Loucy (cell line): ENCODE measurements around the gene FGD3.

Experiments
- H2AFZ ChIP-seq: fragments of 200-600 bp; sonication (generic); 2 replicates; pipeline ENCODE4 v1.6.0; 2016; ENCODE audit warnings: antibody characterized with exemption, mild to moderate bottlenecking, low read length, moderate library complexity
- H3F3A ChIP-seq: fragments of 200-600 bp; 2 replicates; pipeline ENCODE4 v1.6.0; 2016; ENCODE audit warnings: antibody characterized with exemption, low read depth, mild to moderate bottlenecking
- H3K27me3 ChIP-seq: fragments of 200-600 bp; sonication (generic); 2 replicates; pipeline ENCODE4 v1.6.1; 2014; ENCODE audit warnings: low read length, mild to moderate bottlenecking; ENCODE audit not compliant: insufficient read depth, poor library complexity, severe bottlenecking
- H3K36me3 ChIP-seq: fragments of 200-600 bp; sonication (generic); 2 replicates; pipeline ENCODE4 v1.6.1; 2016; ENCODE audit warnings: low read length; ENCODE audit not compliant: insufficient read depth
- H3K4me1 ChIP-seq: fragments of 200-600 bp; sonication (generic); 2 replicates; pipeline ENCODE4 v1.5.1; 2014; ENCODE audit warnings: low read length, mild to moderate bottlenecking; ENCODE audit not compliant: insufficient read depth, poor library complexity, severe bottlenecking
- H3K4me2 ChIP-seq: fragments of 200-600 bp; sonication (generic); 2 replicates; pipeline ENCODE4 v1.6.0; 2014; ENCODE audit warnings: antibody characterized with exemption, low read length, low read depth, mild to moderate bottlenecking; ENCODE audit not compliant: poor library complexity, severe bottlenecking
- H3K4me3 ChIP-seq: fragments of 200-600 bp; sonication (generic); 2 replicates; pipeline ENCODE4 v1.5.1; 2014; ENCODE audit warnings: low read length, mild to moderate bottlenecking, mixed read lengths; ENCODE audit not compliant: poor library complexity, severe bottlenecking
- H3K79me2 ChIP-seq: fragments of 200-600 bp; sonication (generic); 2 replicates; pipeline ENCODE4 v1.6.1; 2014; ENCODE audit warnings: low read length; ENCODE audit not compliant: insufficient read depth
- H3K9ac ChIP-seq: fragments of 200-600 bp; sonication (generic); 2 replicates; pipeline ENCODE4 v1.6.0; 2014; ENCODE audit warnings: mild to moderate bottlenecking, low read depth, low read length, moderate library complexity; ENCODE audit not compliant: poor library complexity, severe bottlenecking
- H3K9me2 ChIP-seq: fragments of 200-600 bp; sonication (generic); replicated peaks from 2 replicates; pipeline ENCODE4 v1.6.1; 2016; ENCODE audit warnings: low read depth, low read length, mixed read lengths
- H3K9me3 ChIP-seq: fragments of 200-600 bp; sonication (generic); 2 replicates; pipeline ENCODE4 v1.6.1; 2014; ENCODE audit warnings: mild to moderate bottlenecking, antibody characterized with exemption, low read length, low read depth; ENCODE audit not compliant: insufficient read depth
- H4K20me1 ChIP-seq: fragments of 200-600 bp; sonication (generic); 2 replicates; pipeline ENCODE4 v1.6.0; 2014; ENCODE audit warnings: antibody characterized with exemption, low read length, mild to moderate bottlenecking; ENCODE audit not compliant: insufficient read depth, poor library complexity, severe bottlenecking
- CTCF ChIP-seq: fragments of 200-600 bp; sonication (generic); conservative IDR thresholded peaks from 2 replicates; pipeline ENCODE4 v1.5.1; 2014; ENCODE audit warnings: mild to moderate bottlenecking, antibody characterized with exemption, low read length
- EZH2phosphoT487 ChIP-seq: fragments of 200-600 bp; IDR thresholded peaks from 2 replicates; pipeline ENCODE4 v1.6.1; 2018; ENCODE audit warnings: antibody characterized with exemption, mild to moderate bottlenecking, moderate library complexity, borderline replicate concordance

The FGD3 gene

GRCh38 chr9:93081931-93082330, 134.6 kb downstream of the FGD3 start:
- H3F3A ChIP-seq: no peaks in the 10 kb centered on the region
- H3K4me1 ChIP-seq: peaks cover 37% of the 10 kb centered on the region
- TF ChIP-seq EZH2phosphoT487: no peak
- no peak for TF ChIP-seq CTCF
- H3K4me2 ChIP-seq: no peak overlapping the region
- no peaks in the 10 kb centered on the region for H3K9me2 ChIP-seq
- H3K36me3 ChIP-seq: no peaks in the 10 kb centered on the region
- H3K9me3 ChIP-seq: no peaks in the 10 kb centered on the region
- no peak overlapping the region for H3K4me3 ChIP-seq
- H4K20me1 ChIP-seq: no peaks in the 10 kb centered on the region
- H3K27me3 ChIP-seq: no peaks in the 10 kb centered on the region
- no peak overlapping the region for H3K9ac ChIP-seq
- H2AFZ ChIP-seq: 0 out of 2 replicates have a peak overlapping the region, but pooled peaks have one; percentile 36
- no peaks in the 10 kb centered on the region for H3K79me2 ChIP-seq

- TF ChIP-seq EZH2phosphoT487 (no peak), CTCF (no peak)
- H3F3A ChIP-seq: no peaks in the 10 kb centered on the region
- H4K20me1 ChIP-seq: no peaks in the 10 kb centered on the region
- no peaks in the 10 kb centered on the region for H3K36me3 ChIP-seq
- H3K4me1 ChIP-seq: peaks cover 34% of the 10 kb centered on the region
- peak overlapping the region; percentile 34 for H3K4me3 ChIP-seq
- H3K27me3 ChIP-seq: no peaks in the 10 kb centered on the region
- peak overlapping the region; percentile 72 for H3K4me2 ChIP-seq
- H3K9me3 ChIP-seq: no peaks in the 10 kb centered on the region
- H2AFZ ChIP-seq: peak overlapping the region; percentile 81
- no peaks in the 10 kb centered on the region for H3K9me2 ChIP-seq
- peak overlapping the region; percentile 70 for H3K9ac ChIP-seq
- no peaks in the 10 kb centered on the region for H3K79me2 ChIP-seq
These were observed 135.6 kb downstream of the FGD3 start for GRCh38 chr9:93082841-93083411.

GRCh38 chr9:93083592-93084470, 136.5 kb downstream of the FGD3 start:
- Histone ChIP-seq H4K20me1 (no peaks in the 10 kb centered on the region), H3K4me1 (peaks cover 34% of the 10 kb centered on the region), H3K9ac (peak overlapping the region; percentile 70)

More at GRCh38 chr9:93083592-93084470, 136.5 kb downstream of the FGD3 start:
- Histone ChIP-seq H3K9me2 (no peaks in the 10 kb centered on the region), H3K4me3 (peak overlapping the region; percentile 34), H3K27me3 (no peaks in the 10 kb centered on the region), H3F3A (no peaks in the 10 kb centered on the region), H2AFZ (peak overlapping the region; percentile 81), H3K36me3 (no peaks in the 10 kb centered on the region), H3K9me3 (no peaks in the 10 kb centered on the region), H3K4me2 (peak overlapping the region; percentile 72), H3K79me2 (no peaks in the 10 kb centered on the region)
- TF ChIP-seq CTCF: no peak
- TF ChIP-seq EZH2phosphoT487: no peak
